NCI-H2081 (cell line): ENCODE results near the gene EXPH5.
"Not testable (repeated sequence)": the region's sequence is repeated elsewhere in the genome, so short reads cannot be mapped to it uniquely, and the experiment has no call there.

Experiments used
- DNase-seq, 2 experiments: peaks; one replicate each; lab custom pipeline; 2025; lab: John Stamatoyannopoulos, UW

The EXPH5 gene, protein sequence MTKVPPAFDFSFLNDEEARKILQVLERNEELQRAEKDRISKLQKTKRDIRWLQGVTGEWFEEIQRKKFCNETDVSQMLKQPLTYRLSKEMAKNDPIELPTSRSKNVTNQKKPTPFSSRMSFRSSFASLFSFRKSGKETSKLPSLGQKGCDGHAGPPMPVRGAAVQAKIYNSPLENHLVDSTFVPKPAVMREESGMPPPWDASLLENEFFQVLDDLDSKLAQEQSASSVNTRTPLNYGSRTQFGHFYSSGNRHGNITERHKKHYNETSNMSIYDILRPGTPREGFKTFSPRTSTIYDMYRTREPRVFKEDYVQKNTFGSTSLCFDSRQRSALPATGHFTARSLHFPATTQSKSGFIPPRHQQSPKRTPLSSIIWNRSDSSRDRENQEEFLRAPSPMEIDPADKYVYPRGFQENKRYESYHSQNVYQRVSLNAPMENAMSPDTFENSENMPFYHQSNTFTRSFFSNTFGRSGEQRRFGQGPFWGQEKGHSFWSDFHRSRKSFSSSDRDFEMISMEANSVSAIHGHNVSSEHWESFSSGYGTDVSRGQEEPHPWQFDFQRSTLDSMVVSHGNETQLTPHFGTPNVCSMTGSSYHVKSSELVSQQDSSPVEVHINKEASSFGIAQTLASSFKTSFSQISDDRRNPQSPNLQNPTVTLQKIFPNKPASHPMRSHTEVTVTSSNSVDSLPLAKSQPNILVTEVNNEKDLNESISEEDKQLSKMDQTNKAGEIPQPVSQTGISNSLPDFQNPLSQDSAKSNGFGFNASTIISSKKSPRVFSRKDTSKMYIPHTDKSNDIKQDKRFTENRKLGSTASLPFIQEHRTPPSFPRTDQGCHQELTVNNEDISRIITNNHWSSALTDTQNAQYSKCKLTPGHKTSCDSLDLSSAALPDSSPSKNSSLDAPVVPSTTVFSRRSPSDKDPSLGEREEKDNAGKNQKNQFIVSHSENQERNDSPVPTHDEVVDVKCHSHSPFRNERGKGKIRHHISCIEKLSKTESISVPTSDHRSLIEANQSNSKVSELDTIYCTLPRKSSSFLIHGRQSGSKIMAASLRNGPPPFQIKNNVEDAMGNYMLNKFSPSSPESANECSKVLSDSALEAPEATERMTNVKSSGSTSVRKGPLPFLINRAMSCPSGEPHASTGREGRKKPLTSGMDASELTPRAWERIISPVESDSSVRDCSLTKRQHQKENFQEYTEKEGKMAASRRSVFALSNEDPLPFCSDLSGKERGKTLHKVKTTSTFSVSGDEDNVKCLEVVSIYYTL (N-terminal part only)

DNA sequence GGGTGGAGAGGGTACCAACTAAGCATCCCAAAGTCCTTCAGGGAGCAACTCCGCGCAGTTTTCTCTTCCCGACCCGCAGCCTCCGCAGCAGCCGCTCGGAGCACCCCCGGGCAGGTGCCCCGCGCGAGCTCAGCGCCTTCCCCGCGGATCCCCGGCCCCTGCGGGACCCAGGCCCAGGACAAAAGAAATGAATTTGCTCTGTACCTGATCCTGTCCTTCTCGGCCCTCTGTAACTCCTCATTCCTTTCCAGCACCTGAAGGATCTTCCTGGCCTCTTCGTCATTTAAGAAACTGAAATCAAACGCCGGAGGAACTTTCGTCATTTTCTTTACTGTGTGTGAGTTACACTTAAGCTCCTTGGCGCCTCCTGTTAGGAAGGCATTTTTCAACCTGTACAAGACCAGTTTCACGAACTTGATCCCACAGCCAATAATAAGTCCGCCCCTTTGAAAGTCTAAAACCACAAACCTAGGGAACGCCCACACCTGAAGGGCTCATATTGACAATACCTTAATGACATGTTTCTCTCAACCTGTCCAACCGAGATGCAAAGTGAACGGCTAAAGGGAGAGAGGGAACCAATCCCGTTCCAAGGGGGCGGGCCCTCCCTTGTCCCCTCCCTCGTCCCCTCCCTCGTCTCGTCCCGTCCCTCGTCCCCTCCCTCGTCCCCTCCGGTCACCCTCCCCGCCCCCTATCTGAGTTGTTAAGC lies at the start of gene EXPH5:
Gene EXPH5, minus strand, starts transcription at position 555 of the 709 bp plus-strand sequence. Its CDS starts 232 bp downstream, at position 323.
- DNase-seq: peak; percentile 93 to 96

DNA sequence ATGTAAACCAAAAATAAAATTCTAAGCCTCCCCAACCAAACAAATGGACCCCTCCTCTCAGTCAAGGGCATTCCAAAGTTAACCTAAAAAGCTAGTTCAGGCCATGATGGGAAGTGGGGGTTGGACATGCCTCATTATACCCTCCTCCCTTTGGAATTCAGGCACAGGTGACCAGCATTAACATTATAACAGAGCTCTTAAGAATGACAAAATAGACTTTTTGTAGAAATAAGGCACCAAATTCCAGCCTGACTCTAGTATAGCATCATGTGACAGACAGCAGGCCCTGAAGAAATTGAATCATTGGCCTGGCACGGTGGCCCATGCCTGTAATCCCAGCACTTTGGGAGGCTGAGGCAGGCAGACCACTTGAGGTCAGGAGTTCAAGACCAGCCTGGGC lies 48.2 kb upstream of the EXPH5 start:
- not testable (repeated sequence) for DNase-seq

DNA sequence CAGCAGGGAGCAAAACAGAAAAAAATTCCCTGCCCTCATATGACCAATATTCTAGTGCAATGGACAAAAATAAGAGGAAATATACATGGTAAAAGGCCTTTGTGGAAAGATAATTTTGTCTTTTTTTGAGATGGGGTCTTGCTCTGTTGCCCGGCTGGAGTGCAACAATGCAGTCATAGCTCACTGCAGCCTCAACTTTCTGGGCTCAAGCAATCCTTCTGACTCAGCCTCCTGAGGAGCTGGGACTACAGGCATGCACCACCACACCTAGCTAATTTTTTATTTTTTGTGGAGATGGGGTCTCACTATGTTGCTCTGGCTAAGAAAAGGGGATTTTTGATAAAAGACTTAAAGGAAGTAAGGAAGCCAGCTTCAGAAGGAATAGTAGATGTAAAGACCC lies 45.6 kb upstream of the EXPH5 start:
- no peak for DNase-seq

GRCh38 chr11:108636222-108636621 lies 42.7 kb upstream of the EXPH5 start:
- DNase-seq: no peak

GRCh38 chr11:108635106-108635505 lies 41.5 kb upstream of the EXPH5 start:
- DNase-seq: no peak

DNA sequence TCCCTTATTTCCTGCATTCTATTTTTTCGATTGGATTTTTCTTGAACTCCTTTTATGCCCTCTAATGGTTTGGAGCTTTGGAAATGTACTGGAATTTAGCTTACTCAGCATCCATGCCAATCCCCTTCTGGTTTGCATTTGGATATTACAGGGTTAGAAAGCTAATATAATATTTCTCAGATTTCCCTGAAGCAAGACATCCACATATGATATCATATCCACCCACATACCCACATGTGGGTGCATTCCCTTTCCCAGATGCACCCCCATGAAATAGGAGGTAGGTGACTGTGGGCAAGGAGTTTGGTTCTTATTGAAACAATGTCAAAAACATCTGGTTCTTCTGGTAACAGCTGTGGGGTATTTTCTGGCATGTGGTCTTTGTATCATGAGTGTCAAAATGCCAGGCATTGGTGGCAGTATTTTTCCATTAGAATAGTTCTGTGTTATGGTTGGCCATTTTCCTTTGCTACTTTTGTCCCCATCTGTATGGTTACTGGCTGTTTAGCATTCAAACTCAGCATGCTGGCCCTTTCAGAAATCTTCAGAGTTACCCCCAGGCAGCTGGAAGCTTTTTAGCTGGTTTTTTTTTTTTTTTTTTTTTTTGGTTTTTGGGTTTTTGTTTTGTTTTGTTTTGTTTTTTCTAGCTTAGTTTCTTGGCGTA lies 38.6 kb upstream of the EXPH5 start:
- DNase-seq: no peak

DNA sequence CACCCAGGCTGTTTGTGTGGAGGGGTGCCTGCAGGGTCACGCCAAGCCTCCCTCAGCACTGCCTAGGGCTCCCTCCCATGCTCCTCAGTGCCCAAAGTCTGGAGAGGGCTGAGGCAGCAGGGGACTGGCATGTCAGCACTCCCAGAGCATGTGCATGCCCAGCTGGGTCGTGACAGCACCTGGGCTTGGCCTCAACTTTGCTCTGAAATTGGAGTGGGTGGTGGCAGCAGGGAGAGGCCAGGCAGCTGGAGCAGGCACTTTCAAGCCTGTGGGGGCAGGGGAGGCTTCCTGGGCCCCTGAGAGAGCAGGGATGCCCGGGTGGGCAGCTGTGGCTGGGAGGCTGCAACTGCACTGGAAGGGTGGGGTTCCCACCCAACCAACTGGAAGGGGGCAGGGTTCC lies 35.7 kb upstream of the EXPH5 start:
- no peak for DNase-seq

DNA sequence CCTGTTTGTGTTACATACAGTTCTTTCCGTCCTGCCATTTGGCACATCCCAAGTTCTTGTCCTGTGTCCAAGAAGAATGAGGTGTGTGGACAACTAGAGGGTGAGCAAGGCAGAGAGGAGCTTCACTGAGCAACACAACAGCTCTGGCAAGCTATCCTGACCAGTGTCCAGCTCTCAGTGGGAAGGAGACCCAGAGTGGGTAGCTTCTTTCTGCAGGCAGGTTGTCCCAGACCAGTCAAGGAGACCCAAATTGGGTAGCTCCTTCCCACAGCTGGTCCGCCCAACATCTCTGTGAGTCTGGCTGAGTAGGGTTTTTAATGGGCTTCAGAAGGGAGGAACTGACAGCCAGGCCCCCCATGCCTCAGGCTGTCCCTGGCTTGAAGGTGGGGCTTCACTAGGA lies 35.2 kb upstream of the EXPH5 start:
- DNase-seq: no peak

GRCh38 chr11:108628326-108628725 lies 34.8 kb upstream of the EXPH5 start:
- DNase-seq: no peak

GRCh38 chr11:108624196-108624925 lies 30.8 kb upstream of the EXPH5 start:
- no peak for DNase-seq

GRCh38 chr11:108622341-108622740 lies 28.8 kb upstream of the EXPH5 start:
- no peak for DNase-seq

- DNase-seq: no peak
These were observed 27.6 kb upstream of the EXPH5 start for GRCh38 chr11:108620958-108621772.

GRCh38 chr11:108618529-108618928 lies 25.0 kb upstream of the EXPH5 start:
- DNase-seq: no peak

- no peak for DNase-seq
These were observed 23.5 kb upstream of the EXPH5 start for GRCh38 chr11:108617055-108617454.

- DNase-seq: no peak
These were observed 23.0 kb upstream of the EXPH5 start for GRCh38 chr11:108616549-108616948.

GRCh38 chr11:108614086-108614485 lies 20.5 kb upstream of the EXPH5 start:
- DNase-seq: no peak

- no peak for DNase-seq
These were observed 16.1 kb upstream of the EXPH5 start for GRCh38 chr11:108609682-108610081.

- no peak for DNase-seq
These were observed 15.0 kb upstream of the EXPH5 start for GRCh38 chr11:108608548-108608947.

DNA sequence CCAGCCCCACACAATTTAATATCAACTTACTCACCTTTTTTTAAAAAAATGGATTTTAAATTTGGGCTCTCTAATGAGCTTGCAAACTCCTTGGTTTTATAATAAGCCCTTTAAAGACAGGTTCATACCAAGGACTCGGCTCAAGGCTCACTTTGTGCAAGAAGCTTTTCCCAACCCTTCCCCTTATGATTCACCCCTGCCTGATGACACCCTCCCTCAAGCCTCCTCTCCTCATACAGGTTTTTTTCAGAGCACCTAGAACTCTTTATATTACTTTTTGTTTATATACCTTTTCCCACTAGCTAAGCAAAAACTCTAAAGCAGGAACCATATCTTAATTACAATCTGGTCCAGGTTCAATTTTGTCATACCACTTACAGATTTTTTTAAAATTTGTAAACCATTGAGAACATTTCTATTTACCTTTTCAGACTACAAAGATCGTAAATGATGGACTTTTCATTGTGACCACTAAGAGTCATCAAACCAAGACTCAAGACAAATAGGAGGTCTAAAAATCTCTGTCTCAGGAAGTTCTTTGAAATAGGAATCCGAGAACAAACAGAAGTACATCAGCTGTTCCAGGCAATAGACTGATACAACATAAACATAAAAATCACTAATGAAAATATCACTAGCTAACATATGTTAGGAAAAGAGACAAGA lies 13.1 kb upstream of the EXPH5 start:
- no peak for DNase-seq
